Measurements from ENCODE around the gene HOXC12.

The HOXC12 gene

DNA sequence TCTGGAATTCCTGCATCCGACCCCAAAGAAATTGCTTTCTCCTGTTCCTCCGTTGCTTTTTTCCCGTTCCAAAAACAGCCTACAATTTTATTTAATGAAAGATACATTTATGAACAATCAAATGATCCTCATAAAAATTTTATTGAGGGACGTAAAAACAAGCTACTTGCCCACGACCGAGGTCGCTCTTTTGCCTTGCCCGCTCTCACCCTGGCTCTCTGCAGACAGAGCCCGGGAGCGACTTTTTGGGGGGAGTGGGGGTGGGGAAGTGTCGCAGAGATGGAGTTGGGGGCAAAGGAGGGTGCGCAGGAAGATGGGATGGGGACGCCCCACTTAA lies 44.2 kb downstream of the HOXC12 start:
- DNase-seq, result no peak

DNA sequence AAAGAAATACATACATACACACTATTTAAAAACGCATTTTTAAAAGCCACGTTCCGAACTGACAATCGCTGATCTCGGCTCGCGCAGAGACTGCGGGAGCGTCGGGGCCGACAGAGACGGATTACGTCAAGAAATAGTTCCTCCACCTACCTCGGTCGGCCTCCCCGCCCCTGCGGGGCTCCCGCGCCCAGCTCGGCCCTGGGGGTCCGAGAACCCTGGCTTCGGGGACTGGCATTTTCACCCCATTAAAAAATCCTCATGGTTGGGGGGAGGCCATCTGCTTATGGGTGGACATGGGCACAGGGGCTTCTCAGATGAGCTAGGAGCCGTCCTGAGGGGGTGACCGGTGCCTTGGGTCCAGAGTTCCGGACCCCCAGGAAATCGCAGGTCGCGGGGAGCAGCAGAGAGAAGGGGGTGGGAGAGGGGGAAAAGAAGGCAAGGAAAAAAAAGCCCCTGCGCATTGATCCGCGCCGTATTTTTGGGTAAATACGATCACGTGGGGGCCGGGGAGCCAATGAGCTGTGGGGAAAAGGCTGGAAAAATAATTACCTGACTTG lies 44.9 kb downstream of the HOXC12 start:
- DNase-seq, result no peak

GRCh38 chr12:54000116-54001114 lies 45.7 kb downstream of the HOXC12 start, which contains the start of gene HOXC9:
Gene HOXC9 (plus strand): TSS chr12:54000161. CDS start chr12:54000189, 28 bp downstream.
- DNase-seq, result no peak

DNA sequence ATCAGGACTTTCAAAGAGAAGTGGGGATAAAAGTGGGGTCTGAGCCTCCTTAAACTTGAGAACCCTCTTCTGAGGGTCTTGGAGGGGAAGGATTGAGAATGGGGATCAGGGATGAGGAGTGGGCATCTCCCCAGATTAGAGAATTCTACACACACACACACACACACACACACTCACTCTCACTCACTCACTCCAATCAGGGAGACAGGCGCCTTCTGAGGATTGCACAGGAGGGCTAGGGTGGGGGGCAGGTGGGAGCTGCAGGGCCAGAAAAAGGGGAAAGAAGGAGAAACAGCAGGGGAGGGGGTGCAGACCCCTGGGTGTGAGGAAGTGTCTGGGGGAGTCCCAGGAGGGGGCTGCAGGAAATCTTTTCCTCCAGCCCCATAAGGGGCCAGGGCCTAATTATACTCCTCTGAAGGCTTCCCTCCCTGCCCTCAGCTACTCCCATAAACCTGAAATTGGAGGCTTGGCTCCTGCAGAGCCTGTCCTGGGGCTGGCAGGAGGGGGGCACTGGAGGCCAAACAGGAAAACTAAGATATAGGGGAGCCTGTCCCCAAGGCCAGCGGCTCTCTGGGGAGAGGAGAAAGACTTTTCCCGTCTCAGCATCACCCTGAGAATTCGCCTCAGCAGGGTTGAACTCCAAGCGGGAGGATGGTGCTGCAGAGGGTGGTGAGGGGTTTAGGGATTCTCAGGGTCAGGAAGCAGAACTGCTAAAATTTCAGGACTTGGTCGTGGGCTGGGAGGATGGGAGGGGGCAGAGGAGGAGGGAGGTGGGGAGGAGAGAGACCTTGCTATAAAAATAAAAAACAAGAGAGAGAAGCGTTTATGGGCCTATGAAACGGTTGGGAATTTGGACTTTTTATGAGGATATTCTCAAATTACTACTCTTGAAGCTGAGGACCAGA lies 46.8 kb downstream of the HOXC12 start:
- no peak for DNase-seq

DNA sequence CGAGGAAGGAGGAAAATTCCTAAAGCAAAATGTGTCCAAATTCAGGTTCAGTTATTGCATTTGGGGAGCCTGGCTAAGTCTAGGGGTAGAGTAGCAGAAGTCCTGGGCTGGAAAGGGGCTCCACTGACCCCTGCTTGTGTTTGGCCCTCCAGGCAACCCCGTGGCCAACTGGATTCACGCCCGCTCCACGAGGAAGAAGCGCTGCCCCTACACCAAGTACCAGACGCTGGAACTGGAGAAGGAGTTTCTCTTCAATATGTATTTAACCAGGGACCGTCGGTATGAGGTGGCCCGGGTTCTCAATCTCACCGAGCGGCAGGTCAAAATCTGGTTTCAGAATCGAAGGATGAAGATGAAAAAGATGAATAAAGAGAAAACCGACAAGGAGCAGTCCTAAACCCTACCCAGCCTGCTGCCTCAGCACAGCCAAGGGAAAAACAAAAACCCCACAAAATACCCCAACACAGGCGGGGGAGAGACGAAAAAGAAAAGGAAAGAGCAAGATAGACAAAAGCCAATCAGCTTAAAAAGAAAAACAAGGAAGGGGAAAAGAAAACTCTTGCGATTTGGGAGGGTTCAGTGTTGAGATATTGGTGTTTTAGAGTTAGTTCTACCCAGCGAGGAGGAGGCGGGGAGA lies 47.7 kb downstream of the HOXC12 start:
- no peak for DNase-seq

GRCh38 chr12:54002915-54003389 lies 48.2 kb downstream of the HOXC12 start:
- no peak for DNase-seq

DNA sequence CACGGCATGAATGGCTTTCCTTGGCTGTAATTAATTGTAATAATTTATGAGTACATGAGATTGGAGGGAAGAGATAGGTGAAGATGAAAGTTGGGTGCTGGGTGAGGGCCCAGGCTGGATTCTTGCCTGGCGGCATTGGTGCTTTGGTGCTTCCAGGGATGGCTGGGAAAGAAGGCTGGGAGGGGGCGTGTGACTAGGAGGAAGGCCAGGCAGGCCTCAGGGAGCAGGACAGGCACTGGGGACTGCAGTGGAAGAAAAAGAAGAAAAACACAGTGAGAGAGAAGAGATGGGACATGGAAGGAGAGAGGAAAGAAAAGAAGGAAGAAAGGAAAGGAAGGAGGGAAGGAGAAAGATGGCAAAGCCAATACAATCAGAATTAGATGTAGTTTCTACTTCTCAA lies 48.9 kb downstream of the HOXC12 start:
- DNase-seq, result no peak

DNA sequence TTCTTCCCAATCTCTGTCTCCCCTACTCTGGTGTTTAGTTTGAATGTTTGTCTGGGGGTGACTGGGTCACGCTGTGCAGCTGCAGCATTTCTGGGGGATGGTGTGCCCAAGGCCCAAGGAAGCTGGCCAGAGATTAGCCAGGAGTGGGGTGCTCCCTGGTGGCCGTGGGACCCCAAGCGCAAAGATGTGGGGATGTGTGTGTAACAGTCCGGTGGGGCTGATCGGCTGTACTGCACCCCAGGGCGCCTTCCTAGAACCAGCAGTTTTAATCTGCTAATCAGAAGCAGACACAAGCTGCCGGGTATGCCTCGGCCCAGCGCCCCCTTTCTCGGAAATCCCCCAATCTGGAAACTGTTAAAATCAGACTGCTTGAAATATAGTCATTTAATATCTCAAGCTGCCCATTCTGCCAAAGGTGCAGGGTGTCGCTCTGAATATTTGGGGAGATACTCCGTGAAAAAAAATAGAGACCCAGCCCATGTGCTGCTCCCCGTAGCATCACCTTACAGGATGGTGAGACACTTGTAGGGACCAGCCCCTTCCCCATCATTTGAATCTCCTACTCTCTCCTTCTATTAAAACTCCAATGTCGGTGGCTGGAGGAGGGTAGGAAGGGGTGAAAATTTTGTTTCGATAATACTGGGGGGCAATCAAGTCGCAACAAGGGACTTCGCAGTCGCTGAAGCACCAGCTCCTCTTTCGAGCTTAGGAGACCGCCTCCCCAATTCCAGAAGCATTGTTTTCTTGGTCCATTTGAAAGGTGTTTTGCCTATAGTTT lies 49.5 kb downstream of the HOXC12 start:
- no peak for DNase-seq

DNA sequence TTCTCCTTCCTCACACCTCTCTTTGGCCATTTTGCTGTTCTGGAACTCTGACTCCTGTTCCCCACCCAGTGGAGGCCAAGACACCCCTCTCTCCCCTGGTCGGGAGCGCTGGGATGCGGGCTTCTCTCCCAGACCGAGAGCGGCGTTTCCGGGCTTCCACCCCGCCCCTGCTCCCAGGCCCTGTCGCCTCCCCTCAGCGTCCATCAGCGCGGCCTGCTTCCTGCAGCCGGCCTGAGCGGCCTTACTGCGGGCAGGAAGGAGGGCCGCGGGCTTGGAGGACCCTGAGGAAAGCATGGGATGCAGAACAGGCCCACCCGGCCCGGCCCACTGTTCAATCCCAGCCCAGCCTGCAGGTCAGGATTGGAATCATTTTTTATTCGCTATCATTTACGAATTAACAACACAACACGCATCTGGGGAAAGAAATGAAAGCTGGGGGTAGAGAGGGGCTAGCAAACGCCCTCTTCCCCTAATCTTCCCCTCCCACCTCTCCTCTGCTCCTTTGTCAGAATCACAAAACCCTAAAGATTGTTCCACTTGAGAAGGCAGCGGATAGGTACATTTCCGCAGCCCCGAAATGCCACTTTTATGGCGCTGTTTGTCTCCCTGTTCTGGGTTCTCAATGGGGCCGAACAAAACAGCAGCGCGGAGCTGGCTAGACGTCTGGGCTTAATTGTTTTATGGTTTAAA lies 50.3 kb downstream of the HOXC12 start:
- DNase-seq, result no peak

DNA sequence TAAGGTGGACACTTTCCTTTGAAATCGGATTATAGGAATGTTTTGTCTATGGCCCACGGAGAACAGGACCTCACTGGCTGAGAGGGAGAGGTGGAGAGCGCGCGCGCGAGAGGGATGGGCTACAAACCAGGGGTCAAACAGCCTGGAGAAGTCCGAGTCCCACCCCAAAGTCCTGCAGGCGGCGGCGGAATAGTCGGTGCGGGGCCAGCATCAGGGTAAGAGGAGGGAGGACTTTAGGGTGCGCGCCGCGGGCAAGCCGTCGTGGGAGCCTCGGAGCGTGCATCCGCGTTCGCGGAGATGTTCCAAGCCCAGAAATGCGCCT lies 50.8 kb downstream of the HOXC12 start:
- no peak for DNase-seq

- peak; percentile 77 to 81 (median 79) for DNase-seq
Observed at GRCh38 chr12:54005853-54006558, 51.3 kb downstream of the HOXC12 start.

GRCh38 chr12:54006559-54007220 lies 52.0 kb downstream of the HOXC12 start:
- no peak for DNase-seq

DNA sequence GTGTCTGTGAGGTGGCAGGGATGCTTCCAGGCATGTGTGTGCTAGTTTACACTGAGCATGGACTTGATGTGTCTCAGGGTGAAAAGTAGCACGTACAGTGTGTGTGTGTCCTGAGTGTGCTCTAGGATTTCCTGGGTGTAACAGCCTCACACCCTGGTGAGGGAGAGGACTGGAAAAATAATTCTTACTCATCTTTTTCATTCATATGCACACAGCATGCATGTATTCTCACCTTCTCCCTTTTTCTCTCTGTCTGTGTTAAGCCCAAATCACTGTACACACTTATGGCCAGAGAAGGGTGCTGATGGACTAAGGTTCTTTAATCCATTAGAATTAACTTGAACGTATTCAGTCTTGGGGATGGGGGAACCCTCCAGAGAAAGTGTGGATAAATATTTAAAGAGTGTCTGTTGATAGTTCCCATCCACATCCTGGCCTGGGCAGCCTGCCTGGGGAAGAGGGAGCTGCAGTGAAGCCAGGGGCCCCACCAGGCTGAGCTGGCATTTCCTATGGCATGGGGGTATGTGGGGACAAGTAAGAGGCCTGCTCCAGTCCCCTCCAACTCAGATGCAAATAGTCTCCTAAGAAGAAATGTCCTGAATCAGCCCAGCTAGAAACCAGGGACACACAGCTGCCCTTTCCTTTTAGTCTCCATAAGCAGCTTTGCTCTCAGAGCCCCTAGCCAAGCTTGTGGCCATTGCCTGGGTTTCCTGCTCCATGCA lies 53.0 kb downstream of the HOXC12 start:
- no peak for DNase-seq

DNA sequence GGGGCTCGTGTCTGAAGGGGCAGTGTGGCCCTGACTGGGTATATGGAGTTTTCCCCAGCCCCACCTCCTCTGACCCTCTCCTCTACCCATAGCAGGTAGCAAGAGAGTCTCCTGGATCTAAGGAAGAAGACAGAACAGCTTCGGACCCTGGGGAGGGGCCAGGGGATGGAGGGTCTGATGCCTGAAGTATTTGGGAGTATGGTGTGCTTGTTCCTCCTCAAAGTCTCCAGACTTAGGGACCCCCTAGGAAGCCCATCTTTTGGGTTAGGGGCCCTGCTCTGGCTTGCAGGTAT lies 53.5 kb downstream of the HOXC12 start:
- no peak for DNase-seq

Measured in activated naive CD4-positive, alpha-beta T cell (primary cell).